Measurements from ENCODE around the gene DUSP12. TPM values are rescaled to one million over a fixed set of nuclear protein-coding genes. Genes with fewer than 3 reads are reported as not detected.

DUSP12 gene
- total RNA-seq, 1 experiment from 2014 or later: 29.4 TPM

DNA sequence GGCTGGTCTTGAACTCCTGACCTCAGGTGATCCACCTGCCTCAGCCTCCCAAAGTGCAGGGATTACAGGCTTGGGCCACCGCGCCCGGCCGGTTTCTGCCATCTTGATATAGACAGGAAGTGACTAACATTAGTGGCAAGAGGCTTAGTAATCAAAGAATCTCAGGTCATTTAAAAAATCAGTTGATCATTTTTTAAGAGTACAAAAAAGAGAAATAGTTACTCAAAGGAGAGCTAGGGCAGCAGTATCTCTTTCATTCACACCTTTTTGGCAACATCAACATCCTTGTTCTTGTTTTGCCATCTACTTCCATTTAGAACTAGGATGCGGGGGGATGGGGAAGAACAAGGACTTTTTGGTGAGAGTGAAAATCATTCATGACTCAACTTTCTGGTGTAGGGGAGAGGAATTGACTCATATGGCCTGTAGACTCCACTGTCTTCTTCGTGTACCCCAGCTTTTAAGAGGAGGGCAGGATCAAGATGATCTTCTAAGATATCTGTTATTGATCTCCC is 19.5 kb upstream of the DUSP12 start:
- H3K4me3 Mint-ChIP-seq: no peak overlapping the region
- H3K4me1 Mint-ChIP-seq: peaks cover 33% of the 10 kb centered on the region
- TF ChIP-seq NR3C1 (CRISPR knock-in tag; conservative IDR thresholded peaks at IDR 0.05; ENCODE audit: low read depth) (no peak), SMAD4 (CRISPR knock-in tag; IDR thresholded peaks at IDR 0.05) (no peak), ZNF423 (CRISPR knock-in tag; IDR thresholded peaks at IDR 0.05) (no peak), FOXK1 (CRISPR knock-in tag; IDR thresholded peaks at IDR 0.05) (no peak)
- POLR2A ChIA-PET: no interaction called here
- DNase-seq (ENCODE audit: low spot score) (no peak), ATAC-seq (no peak)
- H3K27ac Mint-ChIP-seq: no peak overlapping the region
- no peaks in the 10 kb centered on the region for H3K9me3 Mint-ChIP-seq
- no peaks in the 10 kb centered on the region for H3K36me3 Mint-ChIP-seq
- CTCF ChIA-PET: interaction anchor here (1.5 kb wide), 1 partner anchor 11 kb away, joined by 7 read pairs; no protein-coding TSS in a partner anchor
- H3K27me3 Mint-ChIP-seq (ENCODE audit: low read depth): peaks cover 35% of the 10 kb centered on the region

DNA sequence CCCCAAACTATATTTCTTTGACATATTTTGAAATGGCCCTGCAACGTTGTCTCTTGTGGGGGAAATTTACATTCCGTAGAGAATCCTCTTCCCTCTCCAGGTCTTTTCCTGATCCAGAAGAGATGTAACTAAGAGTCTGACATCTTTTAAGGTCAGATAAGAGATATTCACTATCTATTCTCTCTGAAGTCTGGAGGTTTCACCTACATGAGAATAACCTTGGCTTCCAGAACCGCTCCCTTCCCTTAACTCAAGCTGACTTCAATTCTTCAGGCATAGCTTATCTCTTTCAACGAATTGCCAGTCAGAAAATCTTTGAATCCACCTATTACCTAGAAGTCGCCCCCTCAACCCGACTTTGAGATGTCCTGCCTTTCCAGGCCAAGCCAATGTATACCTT is 18.3 kb upstream of the DUSP12 start:
- POLR2A ChIA-PET: no interaction called here

More for the DNA sequence above, 18.3 kb upstream of the DUSP12 start:
- TF ChIP-seq, protein P1, sequence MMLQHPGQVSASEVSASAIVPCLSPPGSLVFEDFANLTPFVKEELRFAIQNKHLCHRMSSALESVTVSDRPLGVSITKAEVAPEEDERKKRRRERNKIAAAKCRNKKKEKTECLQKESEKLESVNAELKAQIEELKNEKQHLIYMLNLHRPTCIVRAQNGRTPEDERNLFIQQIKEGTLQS (CRISPR knock-in tag; conservative IDR thresholded peaks at IDR 0.05): no peak
- TF ChIP-seq JUN (CRISPR knock-in tag; IDR thresholded peaks at IDR 0.05) (no peak), SMAD4 (CRISPR knock-in tag; IDR thresholded peaks at IDR 0.05) (no peak), TEAD4 (CRISPR knock-in tag; IDR thresholded peaks at IDR 0.05) (no peak), NFATC4 (CRISPR knock-in tag; IDR thresholded peaks at IDR 0.05) (no peak), OVOL2 (CRISPR knock-in tag; IDR thresholded peaks at IDR 0.05; ENCODE audit: borderline replicate concordance) (no peak), FOXJ3 (CRISPR knock-in tag; IDR thresholded peaks at IDR 0.05; ENCODE audit: borderline replicate concordance) (no peak), TP53 (CRISPR knock-in tag; IDR thresholded peaks at IDR 0.05) (no peak), CBFB (CRISPR knock-in tag; IDR thresholded peaks at IDR 0.05; ENCODE audit: low read depth) (no peak), ZNF263 (CRISPR knock-in tag; IDR thresholded peaks at IDR 0.05; ENCODE audit: low read depth) (no peak), NFYB (CRISPR knock-in tag; conservative IDR thresholded peaks at IDR 0.05; ENCODE audit: low read depth) (no peak), EMX1 (CRISPR knock-in tag; IDR thresholded peaks at IDR 0.05) (no peak), GRHL2 (CRISPR knock-in tag; IDR thresholded peaks at IDR 0.05; ENCODE audit: insufficient replicate concordance, severe bottlenecking) (no peak)
- TF ChIP-seq, protein P2, sequence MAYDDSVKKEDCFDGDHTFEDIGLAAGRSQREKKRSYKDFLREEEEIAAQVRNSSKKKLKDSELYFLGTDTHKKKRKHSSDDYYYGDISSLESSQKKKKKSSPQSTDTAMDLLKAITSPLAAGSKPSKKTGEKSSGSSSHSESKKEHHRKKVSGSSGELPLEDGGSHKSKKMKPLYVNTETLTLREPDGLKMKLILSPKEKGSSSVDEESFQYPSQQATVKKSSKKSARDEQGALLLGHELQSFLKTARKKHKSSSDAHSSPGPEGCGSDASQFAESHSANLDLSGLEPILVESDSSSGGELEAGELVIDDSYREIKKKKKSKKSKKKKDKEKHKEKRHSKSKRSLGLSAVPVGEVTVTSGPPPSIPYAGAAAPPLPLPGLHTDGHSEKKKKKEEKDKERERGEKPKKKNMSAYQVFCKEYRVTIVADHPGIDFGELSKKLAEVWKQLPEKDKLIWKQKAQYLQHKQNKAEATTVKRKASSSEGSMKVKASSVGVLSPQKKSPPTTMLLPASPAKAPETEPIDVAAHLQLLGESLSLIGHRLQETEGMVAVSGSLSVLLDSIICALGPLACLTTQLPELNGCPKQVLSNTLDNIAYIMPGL (CRISPR knock-in tag; IDR thresholded peaks at IDR 0.05): no peak
- TF ChIP-seq, protein P3, sequence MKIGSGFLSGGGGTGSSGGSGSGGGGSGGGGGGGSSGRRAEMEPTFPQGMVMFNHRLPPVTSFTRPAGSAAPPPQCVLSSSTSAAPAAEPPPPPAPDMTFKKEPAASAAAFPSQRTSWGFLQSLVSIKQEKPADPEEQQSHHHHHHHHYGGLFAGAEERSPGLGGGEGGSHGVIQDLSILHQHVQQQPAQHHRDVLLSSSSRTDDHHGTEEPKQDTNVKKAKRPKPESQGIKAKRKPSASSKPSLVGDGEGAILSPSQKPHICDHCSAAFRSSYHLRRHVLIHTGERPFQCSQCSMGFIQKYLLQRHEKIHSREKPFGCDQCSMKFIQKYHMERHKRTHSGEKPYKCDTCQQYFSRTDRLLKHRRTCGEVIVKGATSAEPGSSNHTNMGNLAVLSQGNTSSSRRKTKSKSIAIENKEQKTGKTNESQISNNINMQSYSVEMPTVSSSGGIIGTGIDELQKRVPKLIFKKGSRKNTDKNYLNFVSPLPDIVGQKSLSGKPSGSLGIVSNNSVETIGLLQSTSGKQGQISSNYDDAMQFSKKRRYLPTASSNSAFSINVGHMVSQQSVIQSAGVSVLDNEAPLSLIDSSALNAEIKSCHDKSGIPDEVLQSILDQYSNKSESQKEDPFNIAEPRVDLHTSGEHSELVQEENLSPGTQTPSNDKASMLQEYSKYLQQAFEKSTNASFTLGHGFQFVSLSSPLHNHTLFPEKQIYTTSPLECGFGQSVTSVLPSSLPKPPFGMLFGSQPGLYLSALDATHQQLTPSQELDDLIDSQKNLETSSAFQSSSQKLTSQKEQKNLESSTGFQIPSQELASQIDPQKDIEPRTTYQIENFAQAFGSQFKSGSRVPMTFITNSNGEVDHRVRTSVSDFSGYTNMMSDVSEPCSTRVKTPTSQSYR (CRISPR knock-in tag; IDR thresholded peaks at IDR 0.05): no peak
- TF ChIP-seq, protein P4, sequence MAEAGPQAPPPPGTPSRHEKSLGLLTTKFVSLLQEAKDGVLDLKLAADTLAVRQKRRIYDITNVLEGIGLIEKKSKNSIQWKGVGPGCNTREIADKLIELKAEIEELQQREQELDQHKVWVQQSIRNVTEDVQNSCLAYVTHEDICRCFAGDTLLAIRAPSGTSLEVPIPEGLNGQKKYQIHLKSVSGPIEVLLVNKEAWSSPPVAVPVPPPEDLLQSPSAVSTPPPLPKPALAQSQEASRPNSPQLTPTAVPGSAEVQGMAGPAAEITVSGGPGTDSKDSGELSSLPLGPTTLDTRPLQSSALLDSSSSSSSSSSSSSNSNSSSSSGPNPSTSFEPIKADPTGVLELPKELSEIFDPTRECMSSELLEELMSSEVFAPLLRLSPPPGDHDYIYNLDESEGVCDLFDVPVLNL (CRISPR knock-in tag; IDR thresholded peaks at IDR 0.05; ENCODE audit: borderline replicate concordance, low read depth): no peak
- TF ChIP-seq, protein P5, sequence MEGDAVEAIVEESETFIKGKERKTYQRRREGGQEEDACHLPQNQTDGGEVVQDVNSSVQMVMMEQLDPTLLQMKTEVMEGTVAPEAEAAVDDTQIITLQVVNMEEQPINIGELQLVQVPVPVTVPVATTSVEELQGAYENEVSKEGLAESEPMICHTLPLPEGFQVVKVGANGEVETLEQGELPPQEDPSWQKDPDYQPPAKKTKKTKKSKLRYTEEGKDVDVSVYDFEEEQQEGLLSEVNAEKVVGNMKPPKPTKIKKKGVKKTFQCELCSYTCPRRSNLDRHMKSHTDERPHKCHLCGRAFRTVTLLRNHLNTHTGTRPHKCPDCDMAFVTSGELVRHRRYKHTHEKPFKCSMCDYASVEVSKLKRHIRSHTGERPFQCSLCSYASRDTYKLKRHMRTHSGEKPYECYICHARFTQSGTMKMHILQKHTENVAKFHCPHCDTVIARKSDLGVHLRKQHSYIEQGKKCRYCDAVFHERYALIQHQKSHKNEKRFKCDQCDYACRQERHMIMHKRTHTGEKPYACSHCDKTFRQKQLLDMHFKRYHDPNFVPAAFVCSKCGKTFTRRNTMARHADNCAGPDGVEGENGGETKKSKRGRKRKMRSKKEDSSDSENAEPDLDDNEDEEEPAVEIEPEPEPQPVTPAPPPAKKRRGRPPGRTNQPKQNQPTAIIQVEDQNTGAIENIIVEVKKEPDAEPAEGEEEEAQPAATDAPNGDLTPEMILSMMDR (IDR thresholded peaks at IDR 0.05): no peak
- CTCF ChIA-PET: interaction anchor here (1.5 kb wide), 1 partner anchor 10 kb away, joined by 7 read pairs; no protein-coding TSS in a partner anchor
- peaks cover 23% of the 10 kb centered on the region for H3K27me3 Mint-ChIP-seq (ENCODE audit: low read depth)
- no peak for DNase-seq (ENCODE audit: low spot score)
- no peak overlapping the region for H3K27ac Mint-ChIP-seq
- no peak for ATAC-seq
- H3K4me1 Mint-ChIP-seq: peaks cover 33% of the 10 kb centered on the region
- no peaks in the 10 kb centered on the region for H3K36me3 Mint-ChIP-seq
- H3K9me3 Mint-ChIP-seq: no peaks in the 10 kb centered on the region
- H3K4me3 Mint-ChIP-seq: no peak overlapping the region
